GM12874 (cell line): ENCODE results near the gene KIAA0930.

ENCODE experiments used
- TF ChIP-seq, protein P1 (sequence below): IDR thresholded peaks from 2 replicates; pipeline ENCODE4 v1.5.1; 2011; ENCODE audit warnings: low read depth, mild to moderate bottlenecking, control low read depth, low read length, moderate library complexity; ENCODE audit not compliant: insufficient read depth

KIAA0930 gene

GRCh38 chr22:45237065-45237990 lies 3.4 kb downstream of the KIAA0930 start:
- TF ChIP-seq, protein P1, sequence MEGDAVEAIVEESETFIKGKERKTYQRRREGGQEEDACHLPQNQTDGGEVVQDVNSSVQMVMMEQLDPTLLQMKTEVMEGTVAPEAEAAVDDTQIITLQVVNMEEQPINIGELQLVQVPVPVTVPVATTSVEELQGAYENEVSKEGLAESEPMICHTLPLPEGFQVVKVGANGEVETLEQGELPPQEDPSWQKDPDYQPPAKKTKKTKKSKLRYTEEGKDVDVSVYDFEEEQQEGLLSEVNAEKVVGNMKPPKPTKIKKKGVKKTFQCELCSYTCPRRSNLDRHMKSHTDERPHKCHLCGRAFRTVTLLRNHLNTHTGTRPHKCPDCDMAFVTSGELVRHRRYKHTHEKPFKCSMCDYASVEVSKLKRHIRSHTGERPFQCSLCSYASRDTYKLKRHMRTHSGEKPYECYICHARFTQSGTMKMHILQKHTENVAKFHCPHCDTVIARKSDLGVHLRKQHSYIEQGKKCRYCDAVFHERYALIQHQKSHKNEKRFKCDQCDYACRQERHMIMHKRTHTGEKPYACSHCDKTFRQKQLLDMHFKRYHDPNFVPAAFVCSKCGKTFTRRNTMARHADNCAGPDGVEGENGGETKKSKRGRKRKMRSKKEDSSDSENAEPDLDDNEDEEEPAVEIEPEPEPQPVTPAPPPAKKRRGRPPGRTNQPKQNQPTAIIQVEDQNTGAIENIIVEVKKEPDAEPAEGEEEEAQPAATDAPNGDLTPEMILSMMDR = no peak

- TF ChIP-seq, protein P1 = no peak
Observed at GRCh38 chr22:45235851-45236342, 4.8 kb downstream of the KIAA0930 start.

DNA sequence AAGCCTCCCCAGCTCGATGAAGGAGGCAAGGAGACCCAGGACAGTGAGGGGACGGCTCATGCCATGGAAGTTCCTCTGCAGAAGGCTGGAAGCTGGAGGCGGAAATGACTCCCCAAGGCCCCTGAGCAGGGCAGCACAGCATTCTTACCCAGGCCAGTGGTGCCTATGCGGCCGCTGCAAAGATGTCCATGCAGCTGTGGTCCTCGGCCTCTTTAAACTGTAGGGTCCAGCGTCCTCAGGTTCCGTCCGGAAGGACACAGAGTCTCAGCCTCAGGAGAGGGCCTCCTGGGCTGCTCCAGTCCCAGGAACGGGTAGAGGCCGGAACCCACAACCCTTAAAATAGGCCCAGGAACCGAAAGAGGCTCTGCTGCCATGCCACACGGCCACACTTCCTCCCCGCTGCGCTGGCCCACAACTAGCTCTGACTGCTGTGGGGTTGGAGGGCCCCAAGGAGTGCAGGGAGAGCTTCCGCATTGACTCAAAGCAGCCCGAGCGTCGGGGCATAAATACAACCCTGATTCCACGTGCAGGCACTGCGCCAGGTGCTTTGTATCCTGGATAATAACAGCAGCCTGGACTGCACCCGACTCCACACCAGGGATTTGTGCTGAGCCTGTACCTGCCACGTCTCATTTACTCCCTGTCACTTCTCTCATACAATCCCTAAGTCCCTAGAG lies 5.5 kb downstream of the KIAA0930 start:
- TF ChIP-seq, protein P1 = no peak

DNA sequence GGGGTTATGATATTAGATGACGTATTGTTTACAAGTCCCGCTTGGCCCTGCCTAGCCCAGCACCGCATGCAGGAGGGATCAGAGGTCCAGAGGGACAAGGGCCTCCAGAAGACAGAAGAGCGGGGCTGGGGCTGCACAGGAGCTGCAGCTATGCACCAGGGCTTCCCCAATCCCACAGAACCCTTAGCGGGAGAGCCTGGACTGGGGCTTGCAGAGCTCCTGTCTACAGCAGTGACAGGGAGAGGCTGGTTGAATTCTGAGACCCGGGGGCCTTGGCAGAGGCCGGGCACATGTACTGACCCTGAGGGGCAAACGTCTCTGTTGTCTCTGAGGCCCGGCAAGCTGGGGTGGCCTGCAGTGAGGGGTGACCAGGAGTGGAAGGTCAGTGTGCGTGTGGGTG lies 6.9 kb downstream of the KIAA0930 start:
- TF ChIP-seq, protein P1 = no peak

GRCh38 chr22:45233386-45233785 lies 7.3 kb downstream of the KIAA0930 start:
- TF ChIP-seq, protein P1 = no peak

GRCh38 chr22:45231293-45231692 lies 9.4 kb downstream of the KIAA0930 start:
- TF ChIP-seq, protein P1 = no peak

DNA sequence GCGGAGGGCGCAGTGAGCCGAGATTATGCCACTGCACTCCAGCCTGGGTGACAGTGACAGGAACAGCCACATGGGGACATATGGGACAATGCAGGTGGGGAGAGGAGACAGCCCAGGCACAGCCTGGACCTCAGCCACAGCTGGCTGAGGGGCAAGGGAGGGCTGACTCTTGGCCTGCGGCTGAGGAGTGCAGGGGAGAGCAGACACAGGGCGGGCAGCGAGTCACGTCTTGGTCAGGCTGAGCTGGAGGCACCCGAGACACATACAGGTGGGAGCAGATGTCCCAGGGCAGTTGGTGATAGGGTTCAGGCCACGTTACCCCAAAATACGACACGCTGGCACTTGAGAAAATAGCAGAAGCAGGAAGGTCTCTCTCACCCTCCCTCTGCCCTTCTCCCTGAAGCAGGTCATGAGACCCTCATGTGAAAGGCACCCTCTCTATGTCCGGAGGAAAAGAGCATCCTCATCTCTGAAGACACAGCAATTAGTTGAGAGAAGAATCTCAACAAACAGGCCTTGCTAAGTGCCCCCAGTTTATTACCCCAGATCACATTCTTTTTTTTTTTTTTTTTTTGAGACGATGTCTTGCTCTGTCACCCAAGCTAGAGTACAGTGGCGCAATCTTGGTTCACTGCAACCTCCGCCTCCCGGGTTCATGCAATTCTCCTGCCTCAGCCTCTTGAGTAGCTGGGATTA lies 10.5 kb downstream of the KIAA0930 start:
- TF ChIP-seq, protein P1 = no peak
